DMS53 treated with DMSO at 0.1 percent for 48 hours (cell line): Measurements from ENCODE around the gene MXRA8.
A peak's percentile ranks its signal among the peaks of the same experiment; 100 is the strongest.
"Not testable (repeated sequence)": the region's sequence is repeated elsewhere in the genome, so short reads cannot be mapped to it uniquely, and the experiment has no call there.

Source experiments
- DNase-seq: peaks from one replicate; lab custom pipeline; 2025; ENCODE audit not compliant: unreplicated experiment; lab: John Stamatoyannopoulos, UW

Gene MXRA8

GRCh38 chr1:1393014-1393413 is 34.7 kb upstream of the MXRA8 start:
- no peak for DNase-seq

GRCh38 chr1:1391225-1391624 is 32.9 kb upstream of the MXRA8 start:
- no peak for DNase-seq

- DNase-seq, result no peak
Observed at GRCh38 chr1:1390675-1391074, 32.3 kb upstream of the MXRA8 start.

- DNase-seq, result no peak
Observed at GRCh38 chr1:1388078-1388472, 29.7 kb upstream of the MXRA8 start.

- DNase-seq, result no peak
Observed at GRCh38 chr1:1387098-1388077, 29.0 kb upstream of the MXRA8 start.

- DNase-seq, result no peak
Observed at GRCh38 chr1:1385931-1386330, 27.6 kb upstream of the MXRA8 start.

- not testable (repeated sequence) for DNase-seq
Observed at GRCh38 chr1:1385339-1385738, 27.0 kb upstream of the MXRA8 start.

- no peak for DNase-seq
Observed at GRCh38 chr1:1381294-1381693, 22.9 kb upstream of the MXRA8 start.

GRCh38 chr1:1380860-1381259 is 22.5 kb upstream of the MXRA8 start:
- DNase-seq, result no peak

- DNase-seq, result no peak
Observed at GRCh38 chr1:1377540-1378205, 19.3 kb upstream of the MXRA8 start.

- DNase-seq, result no peak
Observed at GRCh38 chr1:1376551-1377226, 18.3 kb upstream of the MXRA8 start.

GRCh38 chr1:1374929-1375662 is 16.7 kb upstream of the MXRA8 start, which contains the start of gene AURKAIP1:
Gene AURKAIP1 (minus strand): TSS chr1:1375207. CDS start chr1:1374756, 451 bp downstream.
- peak; percentile 97 for DNase-seq

- DNase-seq, result no peak
Observed at GRCh38 chr1:1374589-1374928, 16.2 kb upstream of the MXRA8 start.

GRCh38 chr1:1373815-1374588 is 15.6 kb upstream of the MXRA8 start:
- DNase-seq, result no peak

GRCh38 chr1:1373051-1373814 is 14.9 kb upstream of the MXRA8 start:
- no peak for DNase-seq

- DNase-seq, result peak; percentile 70
Observed at GRCh38 chr1:1371746-1372711, 13.7 kb upstream of the MXRA8 start.

GRCh38 chr1:1371364-1371745 is 13.0 kb upstream of the MXRA8 start:
- DNase-seq, result no peak

GRCh38 chr1:1370771-1371300 is 12.5 kb upstream of the MXRA8 start:
- no peak for DNase-seq
